NCI-H460 (cell line): Measurements from ENCODE around the gene KNCN. TPM values are rescaled to one million over a fixed set of nuclear protein-coding genes. Genes with fewer than 3 reads are reported as not detected.

Source experiments
- DNase-seq: peaks from one replicate; pipeline ENCODE4 v3.0.0-alpha.2; 2016; ENCODE audit warnings: low read depth; ENCODE audit errors: extremely low read depth
- total RNA-seq: library from RNA; depleted of rRNA; stranded (reverse); fragments of >200 nt; shearing (Covaris generic); gene quantifications from 2 replicates; pipeline ENCODE4 v1.2.3, GENCODE V29; 2014

KNCN gene
- total RNA-seq, 1 experiment from 2014 or later: not detected

DNA sequence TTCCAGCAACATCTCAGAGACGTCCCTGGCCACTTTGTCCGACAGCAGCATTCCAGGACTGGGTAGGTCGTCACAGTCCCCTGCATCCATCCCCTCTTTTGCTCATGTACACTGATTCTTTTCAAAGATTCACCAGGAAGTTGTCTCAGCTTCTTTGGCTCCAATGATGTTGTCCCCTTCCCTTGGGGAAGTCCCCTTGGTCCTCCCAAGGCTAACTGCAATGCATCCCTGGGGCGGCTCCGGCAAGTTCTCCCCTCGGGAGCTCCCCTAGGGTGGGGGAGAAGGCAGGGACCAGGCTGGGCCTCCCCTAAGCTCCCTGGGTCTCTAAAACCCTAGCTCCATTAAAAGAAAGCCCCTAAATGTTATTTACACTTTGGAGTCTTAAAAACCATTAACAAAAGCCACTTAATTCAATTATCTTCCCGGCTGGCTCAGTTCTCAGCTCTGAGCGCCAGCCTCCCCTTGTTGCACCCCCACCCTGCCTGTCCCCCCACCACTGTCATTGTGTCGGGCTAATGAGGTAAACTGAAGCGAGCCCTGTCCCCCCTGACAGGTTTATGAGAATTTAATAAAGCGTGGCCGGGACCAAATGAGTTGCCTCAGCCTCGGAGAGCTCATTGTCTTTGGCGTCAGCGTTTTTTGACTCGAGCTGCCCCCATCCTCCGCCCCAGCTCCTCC lies 25.3 kb downstream of the KNCN start:
- DNase-seq: no peak

GRCh38 chr1:46525253-46525983 lies 26.0 kb downstream of the KNCN start:
- no peak for DNase-seq

- DNase-seq: no peak
Observed at GRCh38 chr1:46524843-46525242, 26.6 kb downstream of the KNCN start.

DNA sequence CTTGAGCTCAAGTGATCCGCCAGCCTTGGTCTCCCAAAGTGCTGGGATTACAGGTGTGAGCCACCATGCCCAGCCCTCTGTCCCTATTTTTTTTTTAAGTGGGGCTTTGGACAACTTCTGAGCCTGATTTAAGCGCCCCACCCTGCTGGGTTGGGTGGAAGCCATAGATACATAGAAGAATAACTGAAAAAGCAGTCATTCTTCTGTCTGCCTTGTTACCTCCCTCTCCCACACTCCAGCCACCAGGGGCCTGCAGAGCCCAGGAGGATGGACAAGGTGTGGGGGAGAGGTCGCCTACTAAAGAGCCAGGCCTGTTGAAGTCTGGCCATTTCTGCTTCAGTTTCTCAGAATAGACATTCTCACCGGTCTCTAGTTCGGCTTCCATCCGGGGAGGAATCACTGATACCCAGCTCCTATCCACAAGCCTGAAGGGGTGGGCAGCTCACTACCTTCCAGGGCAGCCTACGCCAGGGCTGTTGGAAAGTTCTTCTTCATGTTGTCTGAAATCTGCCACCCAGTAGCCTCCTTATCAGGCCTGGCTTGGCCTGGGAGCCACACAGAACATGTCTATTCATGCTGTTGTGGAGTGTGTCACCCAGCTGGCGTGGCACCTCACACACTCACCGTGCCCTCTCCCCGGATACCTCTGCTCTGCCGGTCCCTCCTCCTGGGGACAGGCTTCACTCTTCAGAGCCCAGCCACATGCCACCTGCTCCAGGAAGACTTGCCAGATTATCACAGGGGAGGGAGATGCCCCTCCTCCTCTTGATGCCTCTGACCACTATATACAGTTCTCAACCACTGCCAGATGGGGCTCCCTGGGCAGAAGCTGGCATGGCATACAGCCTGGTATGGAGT lies 27.7 kb downstream of the KNCN start:
- DNase-seq: no peak

- DNase-seq: no peak
Observed at GRCh38 chr1:46522969-46523320, 28.5 kb downstream of the KNCN start.

DNA sequence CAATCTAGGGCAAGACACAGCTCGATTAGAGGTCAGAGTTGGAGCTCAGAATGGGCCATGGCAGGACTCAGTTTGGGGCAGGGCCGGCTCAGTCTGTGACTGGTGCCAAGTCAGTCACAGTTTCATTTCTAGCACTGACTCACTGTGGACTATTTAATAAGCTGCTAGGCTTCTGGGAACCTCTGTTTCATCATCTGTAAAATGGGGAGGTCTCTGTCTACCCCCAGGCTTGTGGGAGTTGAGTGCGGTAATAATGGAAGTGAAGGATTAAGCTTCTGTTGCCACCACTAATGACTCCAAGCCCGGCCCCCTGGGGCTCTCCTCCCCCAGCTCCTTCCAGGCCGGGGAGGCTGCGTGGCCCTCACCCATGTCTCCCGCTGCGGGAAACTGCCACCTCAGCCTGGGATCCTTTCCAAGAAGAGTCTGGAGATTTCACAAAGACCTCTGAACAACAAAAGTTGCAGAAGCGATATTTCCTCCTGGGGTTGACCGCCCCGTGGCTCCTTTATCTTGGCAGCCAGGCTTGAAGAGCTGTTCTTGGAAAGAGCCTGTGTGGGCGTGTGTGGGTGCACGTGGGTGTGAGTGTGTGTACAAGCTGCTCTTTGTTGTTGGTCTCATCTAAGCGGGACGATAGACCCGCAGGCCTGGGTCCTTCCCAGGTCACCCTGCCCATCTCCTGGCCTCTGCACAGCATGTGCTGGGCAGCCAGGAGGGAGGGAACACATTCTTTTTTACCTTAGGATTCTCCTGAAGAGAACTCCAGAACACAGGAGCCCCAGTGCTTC lies 29.1 kb downstream of the KNCN start:
- DNase-seq: no peak

GRCh38 chr1:46521414-46521813 lies 30.0 kb downstream of the KNCN start:
- no peak for DNase-seq

GRCh38 chr1:46520063-46520911 lies 31.2 kb downstream of the KNCN start:
- DNase-seq: no peak

GRCh38 chr1:46519209-46519608 lies 32.2 kb downstream of the KNCN start:
- no peak for DNase-seq

GRCh38 chr1:46517932-46518498 lies 33.4 kb downstream of the KNCN start:
- no peak for DNase-seq

GRCh38 chr1:46517010-46517600 lies 34.3 kb downstream of the KNCN start:
- DNase-seq: no peak

- no peak for DNase-seq
Observed at GRCh38 chr1:46516200-46516950, 35.1 kb downstream of the KNCN start.

DNA sequence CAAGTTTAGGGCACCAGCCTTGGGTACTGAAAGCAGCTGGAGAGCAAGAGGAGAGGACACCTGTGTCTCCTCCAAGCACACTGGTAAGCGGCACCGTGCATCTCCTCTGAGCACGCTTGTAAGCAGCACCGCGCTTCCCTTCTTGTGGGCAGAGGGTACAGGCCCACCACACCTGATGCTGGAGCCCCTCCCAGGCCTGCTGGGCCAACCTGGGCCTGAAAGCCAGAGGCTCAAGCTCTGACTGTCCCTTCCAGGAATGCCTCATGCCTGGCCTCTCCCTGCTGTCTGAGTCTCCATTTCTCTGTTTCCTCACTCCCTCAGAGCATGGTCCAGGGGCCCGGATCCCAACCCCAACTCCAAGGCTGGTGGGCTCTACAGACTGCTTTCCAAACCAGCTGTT lies 35.9 kb downstream of the KNCN start:
- DNase-seq: no peak

GRCh38 chr1:46513536-46513935 lies 37.9 kb downstream of the KNCN start:
- no peak for DNase-seq

GRCh38 chr1:46512792-46513190 lies 38.7 kb downstream of the KNCN start:
- DNase-seq: no peak

DNA sequence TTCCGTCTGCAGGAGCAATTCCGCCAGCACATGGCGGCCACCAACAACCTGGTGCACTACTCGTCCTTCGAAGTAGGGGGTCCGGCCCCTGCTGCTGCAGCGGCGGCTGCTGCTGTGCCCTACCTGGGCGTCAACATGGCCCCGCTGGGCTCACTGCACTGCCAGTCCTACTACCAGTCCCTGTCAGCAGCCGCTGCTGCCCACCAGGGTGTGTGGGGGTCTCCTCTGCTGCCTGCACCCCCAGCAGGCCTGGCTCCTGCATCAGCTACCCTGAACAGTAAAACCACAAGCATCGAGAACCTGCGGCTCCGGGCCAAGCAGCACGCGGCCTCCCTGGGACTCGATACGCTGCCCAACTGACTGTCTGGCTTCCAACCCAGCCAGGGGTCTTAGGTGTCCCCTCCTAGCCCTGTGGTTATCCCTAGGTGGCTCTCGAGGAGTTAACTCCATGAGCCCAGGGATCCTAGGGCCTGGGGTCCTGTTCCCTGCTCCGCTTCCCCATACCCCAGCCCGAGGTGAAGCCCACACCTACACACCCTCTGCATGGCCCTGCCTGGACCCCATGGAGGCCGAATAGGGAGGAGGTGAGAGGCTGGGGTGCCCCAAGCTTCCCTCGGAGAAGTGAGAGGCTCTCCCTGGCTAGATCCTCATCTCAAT lies 39.2 kb downstream of the KNCN start:
- no peak for DNase-seq

DNA sequence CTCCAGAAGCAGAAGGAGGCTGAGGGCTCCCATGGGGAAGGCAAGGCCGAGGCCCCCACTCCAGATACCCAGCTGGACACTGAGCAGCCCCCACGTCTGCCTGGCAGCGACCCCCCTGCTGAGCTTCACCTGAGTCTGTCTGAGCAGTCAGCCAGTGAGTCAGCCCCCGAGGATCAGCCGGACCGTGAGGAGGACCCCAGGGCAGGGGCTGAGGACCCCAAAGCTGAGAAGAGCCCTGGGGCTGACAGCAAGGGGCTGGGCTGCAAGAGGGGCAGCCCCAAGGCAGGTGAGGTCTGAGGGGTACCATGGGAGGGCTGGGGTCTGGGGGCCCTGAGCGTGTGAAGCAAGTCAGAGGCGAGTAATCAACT lies 40.5 kb downstream of the KNCN start:
- DNase-seq: no peak
